SU-DHL-6 (cell line): ENCODE measurements around the gene GET4.

ENCODE experiments used
- CTCF ChIP-seq: fragments of 200-600 bp; sonication (generic); IDR thresholded peaks from one replicate; pipeline ENCODE4 v1.5.1; 2017; ENCODE audit warnings: antibody characterized with exemption, mild to moderate bottlenecking, low read length, moderate library complexity; ENCODE audit not compliant: insufficient read depth, poor library complexity, severe bottlenecking
- EZH2phosphoT487 ChIP-seq: fragments of 200-600 bp; sonication (generic), shearing (Covaris generic); conservative IDR thresholded peaks from 2 replicates; pipeline ENCODE4 v1.6.1; 2018; ENCODE audit warnings: mild to moderate bottlenecking, antibody characterized with exemption, low read length, moderate library complexity, mixed read lengths

GRCh38 chr7:884191-885003 lies 8.0 kb downstream of the GET4 start:
- no peak for TF ChIP-seq CTCF
- no peak for TF ChIP-seq EZH2phosphoT487
